ENCODE data around the gene EYA4.

The EYA4 gene

GRCh38 chr6:133407320-133408100, 166.4 kb downstream of the EYA4 start:
- DNase-seq = no peak

DNA sequence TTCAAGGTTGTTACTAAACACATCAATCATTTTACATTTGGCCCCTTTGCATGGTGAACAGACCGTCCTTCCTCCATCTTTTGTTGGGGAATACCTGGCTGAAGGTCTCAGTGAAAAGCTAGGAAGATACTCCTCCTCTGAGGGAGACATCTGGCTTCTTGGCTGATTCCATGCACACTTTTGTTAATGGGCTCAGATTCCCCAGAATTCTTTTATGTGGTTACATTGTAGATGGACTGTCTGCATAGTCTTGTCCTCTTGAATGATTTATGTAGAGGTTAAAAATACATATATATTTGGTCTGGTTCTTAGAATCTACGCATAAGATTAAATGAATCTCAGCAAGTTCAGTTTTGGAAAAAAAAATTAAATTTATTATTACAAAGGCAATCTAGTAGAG, 167.0 kb downstream of the EYA4 start:
- no peak for DNase-seq

GRCh38 chr6:133408543-133408942, 167.4 kb downstream of the EYA4 start:
- no peak for DNase-seq

DNA sequence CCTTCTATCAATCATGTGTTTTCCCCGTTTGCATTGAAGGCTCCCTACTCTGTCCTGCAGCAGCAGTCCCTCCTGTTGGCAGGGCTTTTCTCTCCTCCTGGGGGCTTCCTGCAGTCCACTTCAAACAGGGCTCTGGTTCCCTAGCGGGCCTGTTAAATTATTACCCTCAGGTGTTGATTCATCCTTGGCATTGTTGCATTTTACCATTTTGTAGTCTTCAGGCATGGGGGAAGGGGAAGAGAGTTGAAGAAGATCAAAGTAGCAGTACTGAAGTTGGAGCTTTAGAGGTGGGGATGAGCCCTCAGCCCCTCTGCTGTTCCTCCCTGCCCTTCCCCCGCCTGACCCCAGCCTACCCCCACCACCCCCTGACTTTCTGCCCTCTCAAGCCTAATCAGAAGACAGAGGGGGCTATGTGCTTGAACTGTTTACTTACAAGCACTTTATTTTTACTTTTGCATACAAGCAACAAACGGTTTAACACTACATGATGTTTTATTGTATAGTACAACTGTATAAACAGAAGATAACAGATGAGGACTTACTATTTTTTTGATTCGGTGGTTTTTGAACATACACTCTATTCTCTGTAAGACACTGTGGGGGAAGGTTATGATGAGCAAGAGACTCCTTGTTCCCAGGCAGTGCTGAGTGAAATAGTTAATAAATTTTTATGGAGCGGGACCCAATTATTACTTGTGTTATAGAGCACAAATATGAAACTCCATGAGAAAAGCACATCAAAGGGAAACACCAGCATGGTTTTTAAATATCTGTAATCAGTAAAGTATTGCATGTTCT, 169.7 kb downstream of the EYA4 start:
- no peak for DNase-seq

DNA sequence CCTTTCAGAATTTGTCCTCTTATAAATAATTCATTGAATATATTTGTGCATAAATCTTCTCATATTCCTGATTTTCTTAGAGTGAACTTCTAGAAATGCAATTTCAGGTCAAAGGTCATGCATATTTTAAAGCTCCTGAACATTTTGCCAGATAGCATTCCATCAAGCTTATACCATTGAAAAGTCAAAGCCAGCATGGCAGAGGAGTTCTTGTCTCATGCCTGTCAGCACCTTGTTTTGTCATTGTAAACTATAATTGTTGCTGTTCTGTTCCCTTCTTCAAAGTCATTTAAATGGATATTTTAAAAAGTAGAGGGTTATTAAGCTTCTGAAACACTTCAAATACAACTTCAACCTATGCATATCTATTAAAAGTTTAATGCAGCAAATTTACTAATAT, 170.6 kb downstream of the EYA4 start:
- no peak for DNase-seq

DNA sequence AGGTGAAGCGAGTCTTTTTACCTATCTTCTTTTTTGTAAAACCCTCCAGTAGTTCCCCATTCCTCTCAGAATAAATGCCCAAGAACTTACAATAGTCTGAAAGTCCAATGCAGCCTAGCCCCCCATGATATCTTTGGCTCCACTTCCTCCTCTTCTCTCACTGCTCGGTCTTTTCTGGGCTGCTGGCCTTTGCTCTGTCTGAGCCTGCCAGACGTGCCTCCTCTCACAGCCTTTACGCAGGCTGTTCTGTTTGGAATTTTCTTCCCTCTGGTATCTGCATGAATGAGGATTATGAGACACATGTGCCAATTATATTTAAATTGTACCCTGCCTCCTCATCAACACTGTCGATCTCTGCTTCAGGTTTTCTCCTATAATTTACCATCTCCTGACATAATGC, 174.1 kb downstream of the EYA4 start:
- DNase-seq = no peak

- no peak for DNase-seq
Observed at GRCh38 chr6:133418108-133418507, 177.0 kb downstream of the EYA4 start.

GRCh38 chr6:133423242-133423641, 182.1 kb downstream of the EYA4 start:
- no peak for DNase-seq

GRCh38 chr6:133424359-133424758, 183.2 kb downstream of the EYA4 start:
- no peak for DNase-seq

DNA sequence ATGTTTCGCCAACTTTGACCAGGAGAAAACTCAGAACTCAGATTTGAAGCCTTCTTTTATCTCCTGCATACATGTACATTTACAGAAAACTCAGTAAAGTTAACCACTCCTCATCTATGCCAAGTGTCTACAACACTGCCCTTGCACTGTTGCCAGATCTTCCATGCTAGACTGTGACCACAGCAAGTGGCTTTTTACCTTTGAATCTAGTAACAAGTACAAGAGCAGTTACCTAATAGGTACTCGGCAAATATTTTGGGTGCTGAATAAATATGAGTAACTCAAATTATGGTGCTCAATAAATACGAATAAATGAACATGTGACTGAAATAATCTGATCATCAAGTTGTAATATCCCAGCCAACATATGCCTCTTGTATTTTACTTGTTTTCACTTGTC, 184.9 kb downstream of the EYA4 start:
- no peak for DNase-seq

- DNase-seq = no peak
Observed at GRCh38 chr6:133428295-133428694, 187.1 kb downstream of the EYA4 start.

DNA sequence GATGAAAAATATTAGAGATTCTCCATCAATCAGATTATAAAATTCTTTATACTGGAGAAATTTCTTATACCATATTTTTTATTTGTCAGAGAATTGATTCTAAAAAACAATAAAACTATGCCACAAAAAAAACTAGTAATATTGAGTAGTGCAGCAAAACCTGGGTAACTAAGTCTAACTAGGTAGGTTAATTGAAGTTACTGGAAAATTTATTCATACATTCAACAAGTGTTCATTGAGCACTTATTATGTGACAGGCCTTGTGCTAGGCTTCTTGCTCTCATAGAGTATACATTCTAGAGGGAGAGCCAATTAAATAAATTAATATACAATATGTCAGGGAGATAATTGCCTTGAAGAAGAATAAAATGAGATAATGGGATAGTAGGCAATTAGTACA, 189.4 kb downstream of the EYA4 start:
- DNase-seq = no peak

DNA sequence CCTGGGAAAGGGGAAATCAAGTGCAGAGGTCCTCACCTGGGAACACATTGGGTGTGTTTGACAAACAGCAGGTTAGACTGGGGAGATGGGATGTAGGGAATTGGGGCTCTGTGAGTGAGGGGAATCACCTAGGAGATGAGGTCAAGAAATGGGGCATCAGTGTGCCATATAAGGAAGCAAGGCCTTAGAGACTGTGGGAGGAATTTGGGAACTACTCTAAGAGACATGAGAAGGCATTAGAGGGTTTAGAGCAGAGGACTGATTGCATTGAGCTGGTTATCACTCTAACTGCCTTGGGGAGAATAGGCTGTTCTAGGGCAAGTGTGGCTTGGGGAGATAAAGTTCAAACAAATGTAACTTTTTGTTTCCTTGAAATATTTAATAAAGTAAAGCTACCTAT, 189.9 kb downstream of the EYA4 start:
- DNase-seq = no peak

GRCh38 chr6:133432021-133432989, 191.1 kb downstream of the EYA4 start:
- DNase-seq = no peak

- DNase-seq = no peak
Observed at GRCh38 chr6:133435065-133435728, 194.0 kb downstream of the EYA4 start.

DNA sequence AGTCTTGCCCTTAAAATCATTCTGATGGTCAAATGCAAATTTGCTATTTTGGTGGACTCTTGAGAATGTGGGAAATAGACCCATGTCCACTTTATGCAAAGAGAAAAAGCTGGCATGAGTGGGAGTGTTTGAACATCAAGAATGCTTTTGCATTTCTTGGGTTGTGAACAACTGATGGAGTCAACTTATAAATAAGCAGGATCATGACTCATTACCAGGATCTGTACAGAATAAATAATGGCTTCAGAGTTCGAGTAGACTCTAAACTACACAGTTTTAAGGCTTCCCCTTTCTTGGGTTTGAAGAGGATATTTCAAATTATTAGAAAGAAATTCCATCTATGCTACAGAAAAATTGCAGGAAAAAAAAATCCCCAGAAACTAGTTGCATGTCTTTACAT, 195.5 kb downstream of the EYA4 start:
- DNase-seq = no peak

GRCh38 chr6:133441491-133441890, 200.3 kb downstream of the EYA4 start:
- DNase-seq = no peak

GRCh38 chr6:133446789-133447188, 205.6 kb downstream of the EYA4 start:
- DNase-seq = no peak

- no peak for DNase-seq
Observed at GRCh38 chr6:133447924-133448323, 206.8 kb downstream of the EYA4 start.

DNA sequence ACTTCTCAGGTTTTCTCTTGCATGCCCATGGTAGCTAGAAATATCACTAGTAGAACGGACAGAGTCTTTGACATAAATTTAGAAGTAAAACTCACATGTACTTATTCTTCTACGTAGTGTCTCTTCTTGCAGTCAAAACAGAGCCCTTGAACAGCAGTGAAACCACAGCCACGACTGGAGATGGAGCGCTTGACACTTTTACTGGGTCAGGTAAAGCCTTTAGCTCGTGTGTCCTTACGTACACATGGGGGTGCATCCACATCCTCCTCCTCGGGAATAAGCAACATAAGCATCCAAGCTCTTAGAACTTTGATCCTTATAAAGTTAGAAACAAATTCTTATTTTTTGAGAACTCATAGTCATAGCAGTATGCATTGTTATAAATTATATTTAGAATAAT, 215.3 kb downstream of the EYA4 start:
- DNase-seq = no peak

DNA sequence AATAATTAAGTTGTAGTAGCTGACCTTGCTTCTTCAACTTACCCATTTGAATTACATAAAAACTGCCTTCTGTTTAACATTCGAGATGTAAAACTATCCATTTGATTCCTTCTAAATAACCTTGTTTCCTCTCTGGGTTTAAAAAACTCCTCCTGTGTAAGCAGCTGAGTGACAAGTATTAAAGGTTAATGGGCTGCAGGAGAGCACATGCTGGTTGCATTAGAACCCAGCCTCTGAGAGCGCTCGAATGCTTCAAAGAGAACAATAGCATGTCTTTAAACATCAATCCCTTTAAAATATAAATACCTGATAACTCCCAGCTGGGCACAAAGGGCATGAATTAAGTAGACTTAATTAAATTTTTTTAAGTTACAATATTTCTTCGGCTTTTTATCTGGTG, 215.8 kb downstream of the EYA4 start:
- DNase-seq = no peak

GRCh38 chr6:133460101-133460500, 218.9 kb downstream of the EYA4 start:
- no peak for DNase-seq

GRCh38 chr6:133463790-133464189, 222.6 kb downstream of the EYA4 start:
- no peak for DNase-seq

Measured in hematopoietic multipotent progenitor cell treated with erythropoietin and hydrocortisone succinate and interleukin-3 and kit ligand, for 8 days (in vitro differentiated cells).